ENCODE results near the gene SUSD1. TPM values are rescaled to one million over a fixed set of nuclear protein-coding genes. Genes with fewer than 3 reads are reported as not detected.

The SUSD1 gene
- total RNA-seq, 2 donors from 2014 or later = 6.2 to 10.6 TPM

GRCh38 chr9:112002847-112003457, 172.1 kb downstream of the SUSD1 start:
- no peaks in the 10 kb centered on the region for H3K27me3 ChIP-seq
- H3K9me3 ChIP-seq = no peaks in the 10 kb centered on the region
- no peak for DNase-seq (ENCODE audit: low spot score)
- no peaks in the 10 kb centered on the region for H3K36me3 ChIP-seq
- no peaks in the 10 kb centered on the region for H3K4me1 ChIP-seq
- no peak overlapping the region for H3K4me3 ChIP-seq
- TF ChIP-seq CTCF (IDR thresholded peaks at IDR 0.05) = no peak
- H3K27ac ChIP-seq = no peak overlapping the region

- H3K9me3 ChIP-seq = no peaks in the 10 kb centered on the region
- H3K4me3 ChIP-seq = no peak overlapping the region
- no peaks in the 10 kb centered on the region for H3K27me3 ChIP-seq
- H3K4me1 ChIP-seq = no peaks in the 10 kb centered on the region
- H3K27ac ChIP-seq = no peak overlapping the region
- H3K36me3 ChIP-seq = no peaks in the 10 kb centered on the region
- no peak for TF ChIP-seq CTCF (IDR thresholded peaks at IDR 0.05)
- DNase-seq (ENCODE audit: low spot score) = no peak
These were observed 172.8 kb downstream of the SUSD1 start for GRCh38 chr9:112002131-112002846.

- Histone ChIP-seq H3K27me3 (no peaks in the 10 kb centered on the region), H3K36me3 (no peaks in the 10 kb centered on the region), H3K9me3 (no peaks in the 10 kb centered on the region), H3K4me3 (no peak overlapping the region), H3K4me1 (no peaks in the 10 kb centered on the region), H3K27ac (no peak overlapping the region)
- TF ChIP-seq CTCF (IDR thresholded peaks at IDR 0.05) = no peak
- DNase-seq (ENCODE audit: low spot score) = peak; percentile 9
These were observed 174.4 kb downstream of the SUSD1 start for GRCh38 chr9:112000743-112001142.

GRCh38 chr9:111999319-111999718, 175.8 kb downstream of the SUSD1 start:
- Histone ChIP-seq H3K4me3 (no peak overlapping the region), H3K27me3 (no peaks in the 10 kb centered on the region), H3K27ac (no peak overlapping the region), H3K36me3 (no peaks in the 10 kb centered on the region), H3K9me3 (no peaks in the 10 kb centered on the region), H3K4me1 (no peaks in the 10 kb centered on the region)
- no peak for TF ChIP-seq CTCF (IDR thresholded peaks at IDR 0.05)
- DNase-seq (ENCODE audit: low spot score) = peak; percentile 11

- TF ChIP-seq CTCF (IDR thresholded peaks at IDR 0.05) = no peak
These were observed 177.3 kb downstream of the SUSD1 start for GRCh38 chr9:111997831-111998230.

More at GRCh38 chr9:111997831-111998230, 177.3 kb downstream of the SUSD1 start:
- Histone ChIP-seq H3K27ac (no peak overlapping the region), H3K9me3 (no peaks in the 10 kb centered on the region), H3K36me3 (no peaks in the 10 kb centered on the region), H3K4me1 (no peaks in the 10 kb centered on the region), H3K27me3 (no peaks in the 10 kb centered on the region), H3K4me3 (no peak overlapping the region)
- no peak for DNase-seq (ENCODE audit: low spot score)

All from right atrium auricular region (tissue), 2 donors.